NCI-H2029 (cell line): ENCODE measurements around the gene ANAPC2.
A peak's percentile ranks its signal among the peaks of the same experiment; 100 is the strongest.
"Not testable (repeated sequence)": the region's sequence is repeated elsewhere in the genome, so short reads cannot be mapped to it uniquely, and the experiment has no call there.

Source experiments
- DNase-seq: peaks from one replicate; lab custom pipeline; 2025; lab: John Stamatoyannopoulos, UW

Gene ANAPC2

DNA sequence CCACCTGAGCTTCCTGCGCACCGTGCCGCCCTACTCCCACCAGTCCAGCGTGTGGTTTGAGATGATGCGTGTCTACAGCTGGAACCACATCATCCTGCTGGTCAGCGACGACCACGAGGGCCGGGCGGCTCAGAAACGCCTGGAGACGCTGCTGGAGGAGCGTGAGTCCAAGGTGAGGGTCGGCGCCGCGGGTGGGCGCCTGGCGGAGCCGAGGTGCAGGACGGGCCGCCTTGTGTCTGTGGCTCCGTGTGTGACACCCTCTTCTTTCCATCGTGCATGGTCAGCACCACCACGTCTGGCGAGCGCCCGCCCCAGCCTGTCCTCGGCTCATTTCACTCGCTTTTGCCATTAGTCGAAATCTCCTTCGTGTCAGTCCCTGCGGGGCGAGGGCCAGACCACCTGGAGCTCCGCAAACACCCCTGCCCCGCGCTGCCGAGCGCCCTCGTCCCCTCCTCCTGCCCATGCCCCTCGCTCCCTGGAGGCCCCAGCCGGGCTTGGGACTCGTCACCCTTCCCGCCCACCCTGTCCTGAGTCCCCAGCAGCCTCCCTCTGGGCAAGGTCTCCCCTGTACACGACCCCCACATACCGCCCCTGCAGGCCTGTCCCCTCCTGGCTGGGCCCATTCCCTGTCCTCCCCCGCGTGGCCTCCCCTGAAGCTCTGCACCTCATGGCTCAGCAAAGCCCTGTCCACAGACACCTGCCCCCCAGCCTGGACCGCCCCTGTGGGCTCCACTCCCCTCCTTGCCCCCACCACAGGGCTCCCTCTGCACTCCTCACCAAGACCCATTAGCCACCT lies 42.4 kb downstream of the ANAPC2 start:
- DNase-seq: no peak

DNA sequence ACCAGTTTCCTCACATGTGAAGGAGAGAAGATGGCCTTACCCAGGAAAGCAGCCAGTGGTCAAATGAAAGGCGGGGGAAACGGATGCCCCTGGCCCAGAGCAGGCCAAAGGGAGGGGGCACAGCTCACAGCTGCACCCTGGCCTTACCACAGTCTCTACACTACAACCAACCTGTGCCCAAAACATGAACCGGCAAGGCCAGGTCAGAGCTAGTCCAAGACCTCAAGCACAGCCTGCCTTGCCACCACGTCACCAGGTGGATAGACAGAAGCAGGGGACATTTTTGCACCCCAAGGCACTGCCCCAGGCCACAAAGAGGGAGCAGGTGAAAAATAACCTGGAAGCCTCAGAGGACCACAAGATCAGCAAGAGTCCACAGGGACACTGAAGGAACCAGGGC lies 44.9 kb downstream of the ANAPC2 start:
- no peak for DNase-seq

DNA sequence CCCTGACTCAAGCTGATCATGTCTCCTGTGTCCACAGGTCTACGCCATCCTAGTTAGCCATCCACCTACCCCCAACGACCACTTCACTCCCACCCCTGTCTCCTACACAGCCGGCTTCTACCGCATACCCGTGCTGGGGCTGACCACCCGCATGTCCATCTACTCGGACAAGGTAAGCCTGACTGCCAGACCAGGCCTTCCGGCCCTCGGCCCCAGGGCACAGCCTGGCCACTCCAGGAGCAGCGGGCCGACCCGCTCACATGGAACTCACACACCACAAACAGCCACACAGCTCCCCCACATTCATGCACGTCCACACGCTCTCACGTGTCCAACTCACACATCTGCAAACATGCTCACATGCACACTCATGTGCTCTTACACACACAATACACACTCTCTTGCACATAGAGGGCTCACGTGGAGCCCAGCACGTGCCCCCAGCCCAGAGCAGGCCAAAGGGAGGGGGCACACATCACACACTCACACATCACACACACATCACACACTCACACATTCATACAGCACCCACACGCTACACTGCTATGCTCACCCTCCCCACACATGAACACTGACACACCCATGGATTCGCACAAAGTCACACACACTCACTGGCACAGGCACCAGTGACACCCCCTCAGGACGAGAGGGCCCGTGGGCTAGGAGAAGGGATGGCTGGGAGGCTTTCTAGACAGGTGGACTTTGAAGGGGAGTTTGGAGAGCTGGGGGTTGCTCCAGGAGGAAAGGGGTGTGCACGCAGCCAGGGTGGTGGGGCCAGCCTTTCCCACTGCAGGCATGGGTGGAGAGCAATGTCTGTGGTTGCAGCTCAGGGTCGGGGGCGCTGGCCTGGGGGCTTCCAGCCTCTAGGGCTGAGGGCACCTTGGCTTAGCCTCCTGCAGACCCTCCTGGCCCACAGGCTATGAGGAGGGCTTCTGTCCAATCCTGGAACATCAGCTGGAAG lies 46.1 kb downstream of the ANAPC2 start:
- no peak for DNase-seq

DNA sequence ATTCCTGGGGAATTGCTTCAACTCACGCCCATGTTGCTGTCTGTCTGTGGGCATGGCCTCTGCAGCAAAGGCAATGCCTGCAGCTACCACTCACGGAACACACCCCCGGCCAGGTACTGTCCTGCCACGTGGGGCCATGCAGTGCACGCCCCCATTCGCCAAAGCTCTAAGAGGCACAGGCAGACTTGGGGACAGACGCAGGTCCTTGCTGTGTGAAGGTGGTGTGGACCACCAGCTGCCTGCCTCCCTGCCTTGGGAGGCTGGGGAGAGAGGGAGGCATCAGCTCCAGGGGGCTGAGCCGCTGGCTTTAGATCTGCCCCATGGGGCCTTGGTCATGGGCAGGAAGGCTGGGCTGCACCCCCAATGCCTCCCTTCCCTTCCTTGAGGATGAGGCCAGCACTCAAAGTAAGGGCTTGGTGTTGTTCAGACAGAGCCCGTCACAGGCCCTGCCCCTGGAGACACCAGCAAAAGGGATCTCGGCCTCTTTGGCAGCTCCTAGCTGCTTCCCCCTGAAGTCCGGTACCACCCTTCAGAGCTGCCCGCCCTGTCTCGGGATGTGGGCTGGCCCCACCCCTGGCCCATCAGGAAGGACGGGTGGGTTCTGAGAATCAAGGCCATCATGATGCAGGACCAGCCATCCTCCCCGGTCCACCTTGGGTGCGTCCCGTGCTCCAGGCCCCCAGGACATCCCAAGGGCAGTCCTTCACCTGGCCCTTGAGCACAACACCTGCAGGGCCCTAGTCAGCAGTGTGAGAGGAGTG lies 47.1 kb downstream of the ANAPC2 start:
- no peak for DNase-seq

DNA sequence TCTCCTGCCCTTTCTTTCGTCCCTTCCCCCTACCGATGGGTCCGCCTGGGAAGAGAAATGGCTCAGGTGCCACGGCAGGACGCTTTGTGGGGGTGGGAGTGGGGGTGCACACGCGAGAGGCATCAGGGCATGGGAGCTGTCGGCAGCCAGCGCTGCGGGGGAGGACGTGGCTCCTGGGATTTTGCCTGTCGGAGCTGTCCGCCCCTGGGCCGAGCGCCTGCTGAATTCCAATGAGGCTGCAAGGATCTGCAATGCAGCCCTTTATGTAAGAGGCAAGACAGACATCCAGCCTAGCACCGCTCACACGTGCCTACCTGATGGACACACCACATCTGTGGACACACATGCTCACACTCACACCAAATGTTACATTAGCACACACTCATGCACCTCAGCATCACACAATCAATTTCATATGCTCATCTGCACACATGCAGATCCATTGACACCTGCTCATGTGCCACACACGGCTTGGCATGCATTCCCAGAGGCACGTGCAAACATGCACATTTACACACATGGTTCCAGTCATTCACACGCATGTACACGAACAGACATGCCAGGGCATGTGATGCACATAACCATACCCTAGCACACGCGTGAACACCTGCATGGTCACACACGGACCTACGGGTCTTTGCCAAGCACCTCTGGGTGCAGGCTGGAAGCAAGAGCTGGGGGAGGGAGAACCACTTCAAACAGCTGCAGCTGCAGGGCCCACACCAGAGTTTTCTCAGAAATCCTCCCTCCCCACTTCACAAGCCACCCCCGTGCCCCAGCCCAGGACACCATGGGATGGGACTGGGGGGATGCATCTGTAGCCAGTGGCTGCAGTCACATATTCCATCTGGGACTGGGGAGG lies 48.0 kb downstream of the ANAPC2 start:
- no peak for DNase-seq

DNA sequence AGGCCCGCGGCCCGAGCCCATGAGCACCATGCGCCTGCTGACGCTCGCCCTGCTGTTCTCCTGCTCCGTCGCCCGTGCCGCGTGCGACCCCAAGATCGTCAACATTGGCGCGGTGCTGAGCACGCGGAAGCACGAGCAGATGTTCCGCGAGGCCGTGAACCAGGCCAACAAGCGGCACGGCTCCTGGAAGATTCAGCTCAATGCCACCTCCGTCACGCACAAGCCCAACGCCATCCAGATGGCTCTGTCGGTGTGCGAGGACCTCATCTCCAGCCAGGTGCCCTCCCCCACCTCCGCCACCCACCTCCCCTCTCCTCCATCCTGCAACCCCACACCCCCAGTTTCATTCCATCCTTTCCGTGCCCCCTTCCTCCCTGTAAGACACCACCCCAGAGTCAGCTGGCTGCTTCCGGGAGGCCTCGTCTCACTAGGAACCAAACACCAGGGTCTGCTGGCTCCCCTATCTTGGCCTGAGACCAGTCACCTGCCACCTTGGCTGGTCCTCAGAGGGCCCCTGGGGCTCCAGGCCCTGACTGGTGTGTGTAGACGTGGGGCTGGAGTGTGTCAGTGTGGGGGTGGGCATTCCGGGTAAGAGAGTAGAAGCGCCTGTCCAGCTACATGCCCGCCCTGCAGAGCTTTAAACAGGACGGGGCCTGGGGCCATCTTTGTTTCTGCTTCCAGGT lies 48.8 kb downstream of the ANAPC2 start:
- DNase-seq: no peak

DNA sequence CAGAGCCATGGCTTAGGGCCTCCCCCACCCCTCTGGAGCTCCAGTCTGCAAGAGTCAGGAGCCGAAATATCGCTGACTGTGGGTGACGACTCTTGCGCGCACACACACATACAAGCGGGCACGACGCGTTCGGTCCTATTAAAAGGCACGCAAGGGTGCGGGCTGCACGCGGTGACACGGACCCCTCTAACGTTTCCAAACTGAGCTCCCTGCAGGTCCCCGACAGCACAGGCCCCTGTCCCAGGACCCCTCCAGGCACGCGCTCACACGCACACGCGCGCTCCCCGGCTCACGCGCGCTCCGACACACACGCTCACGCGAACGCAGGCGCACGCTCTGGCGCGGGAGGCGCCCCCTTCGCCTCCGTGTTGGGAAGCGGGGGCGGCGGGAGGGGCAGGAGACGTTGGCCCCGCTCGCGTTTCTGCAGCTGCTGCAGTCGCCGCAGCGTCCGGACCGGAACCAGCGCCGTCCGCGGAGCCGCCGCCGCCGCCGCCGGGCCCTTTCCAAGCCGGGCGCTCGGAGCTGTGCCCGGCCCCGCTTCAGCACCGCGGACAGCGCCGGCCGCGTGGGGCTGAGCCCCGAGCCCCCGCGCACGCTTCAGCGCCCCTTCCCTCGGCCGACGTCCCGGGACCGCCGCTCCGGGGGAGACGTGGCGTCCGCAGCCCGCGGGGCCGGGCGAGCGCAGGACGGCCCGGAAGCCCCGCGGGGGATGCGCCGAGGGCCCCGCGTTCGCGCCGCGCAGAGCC lies 49.5 kb downstream of the ANAPC2 start, which contains the start of gene GRIN1:
Gene GRIN1, plus strand, starts transcription at position 433 of the 746 bp plus-strand sequence. CDS start 333 bp downstream, outside the sequence.
- DNase-seq: no peak

DNA sequence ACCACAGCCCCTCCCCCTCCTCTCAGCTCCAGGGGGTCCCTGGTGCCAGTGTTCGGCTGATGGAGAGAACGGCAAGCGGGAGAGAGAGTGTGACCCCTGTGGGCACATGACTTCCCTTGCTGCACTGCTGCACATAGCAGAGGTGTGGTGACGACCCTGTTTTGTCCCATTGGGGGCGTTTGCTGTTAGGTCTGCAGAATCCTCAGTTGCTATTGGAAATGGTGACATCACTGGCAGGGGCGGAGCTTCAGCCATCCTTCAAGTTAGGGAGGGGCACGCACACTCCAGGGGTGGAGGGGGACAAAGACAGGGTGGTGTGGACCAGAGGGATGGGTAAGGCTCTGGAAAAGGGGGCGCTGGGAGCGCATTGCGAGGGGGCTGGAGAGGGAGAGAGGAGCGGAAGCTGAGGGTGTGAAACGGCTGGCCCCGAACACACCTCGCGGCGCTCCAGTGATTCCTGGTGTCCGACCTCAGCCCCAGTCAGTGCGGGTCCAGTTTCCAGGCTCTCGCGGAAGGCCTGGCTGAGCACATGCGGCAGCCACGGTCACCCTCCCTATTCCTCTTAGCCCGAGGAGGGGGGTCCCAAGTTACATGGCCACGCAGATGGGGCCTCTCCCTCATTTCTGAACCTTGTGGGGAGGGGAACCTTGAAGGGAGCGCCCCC lies 50.2 kb downstream of the ANAPC2 start:
- DNase-seq: no peak

DNA sequence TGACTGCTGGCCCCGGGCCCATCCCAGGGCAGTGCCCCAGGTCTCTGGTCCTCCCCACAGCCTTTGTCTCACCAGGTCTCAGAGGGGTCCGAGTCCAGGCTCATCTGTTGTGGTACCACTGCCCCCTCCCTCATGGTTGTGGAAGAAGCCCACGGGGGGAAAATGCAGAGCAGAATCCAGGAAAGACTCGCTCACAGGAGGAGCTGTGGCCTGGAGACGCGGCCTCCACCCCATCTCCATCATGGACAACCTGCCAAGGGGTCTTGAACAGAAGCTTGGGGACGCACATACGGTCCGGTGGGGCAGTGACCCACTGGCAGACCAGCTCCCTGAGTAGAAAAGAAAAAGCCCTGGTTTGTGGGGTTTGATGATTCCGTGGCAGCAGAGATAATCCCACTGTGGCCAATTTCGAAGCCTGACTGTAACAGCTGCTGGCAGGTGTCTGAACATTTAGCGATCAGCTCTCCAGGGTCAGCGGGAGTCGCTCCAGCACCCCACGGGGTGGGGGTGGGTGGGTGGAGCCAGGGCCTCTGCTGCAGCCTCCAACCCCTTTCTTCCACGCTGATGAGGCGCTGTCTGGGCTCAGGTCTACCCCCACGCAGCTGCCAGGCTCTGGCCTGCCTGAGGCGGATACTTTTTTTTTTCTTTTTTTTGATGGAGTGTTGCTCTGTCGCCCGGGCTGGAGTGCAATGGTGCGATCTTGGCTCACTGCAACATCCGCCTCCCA lies 51.3 kb downstream of the ANAPC2 start:
- no peak for DNase-seq

DNA sequence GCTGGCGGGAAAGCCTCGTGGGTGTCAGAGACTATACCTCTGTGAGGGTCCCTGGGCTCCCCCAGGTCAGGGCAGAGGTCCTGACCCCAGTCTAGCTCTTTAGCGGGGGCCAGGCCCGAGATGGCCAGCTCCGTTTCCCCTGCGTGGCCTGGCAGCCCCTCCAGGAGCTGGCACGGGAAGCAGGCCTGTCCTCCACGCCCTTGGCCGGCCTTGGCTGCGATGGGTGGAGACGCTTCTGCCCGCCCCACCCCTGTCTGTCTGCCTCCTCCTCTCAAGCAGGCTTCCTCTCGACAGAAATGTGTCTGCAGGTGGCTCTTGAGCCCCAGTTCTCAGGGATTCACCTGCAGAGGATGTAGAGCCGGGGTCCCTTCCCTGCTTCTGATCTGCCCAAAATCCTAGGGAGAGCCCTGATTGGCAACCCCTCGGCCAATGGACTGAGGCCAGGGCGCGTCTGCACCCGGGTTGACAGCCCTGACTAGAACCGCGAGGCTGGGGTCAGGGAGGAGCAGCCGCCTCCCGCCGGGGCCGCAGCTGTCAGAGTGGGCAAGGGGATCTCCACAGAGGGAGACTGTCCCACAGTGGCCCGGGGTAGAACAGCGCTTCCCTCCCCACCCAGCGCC lies 52.0 kb downstream of the ANAPC2 start:
- no peak for DNase-seq

DNA sequence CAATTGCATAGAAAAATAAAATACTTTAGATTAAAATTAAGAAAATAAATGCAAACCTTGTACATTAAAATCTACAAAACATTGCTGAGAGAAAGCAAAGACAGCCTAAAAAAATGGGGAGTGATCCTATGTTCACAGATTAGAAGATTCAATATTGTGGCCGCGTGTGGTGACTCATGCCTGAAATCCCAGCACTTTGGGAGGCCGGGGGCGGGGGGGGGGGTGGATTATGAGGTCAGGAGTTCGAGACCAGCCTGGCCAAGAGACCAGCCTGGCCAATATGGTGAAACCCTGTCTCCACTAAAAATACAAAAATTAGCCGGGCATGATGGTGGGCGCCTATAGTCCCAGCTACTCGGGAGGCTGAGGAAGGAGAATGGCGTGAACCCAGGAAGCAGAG lies 53.2 kb downstream of the ANAPC2 start:
- not testable (repeated sequence) for DNase-seq

DNA sequence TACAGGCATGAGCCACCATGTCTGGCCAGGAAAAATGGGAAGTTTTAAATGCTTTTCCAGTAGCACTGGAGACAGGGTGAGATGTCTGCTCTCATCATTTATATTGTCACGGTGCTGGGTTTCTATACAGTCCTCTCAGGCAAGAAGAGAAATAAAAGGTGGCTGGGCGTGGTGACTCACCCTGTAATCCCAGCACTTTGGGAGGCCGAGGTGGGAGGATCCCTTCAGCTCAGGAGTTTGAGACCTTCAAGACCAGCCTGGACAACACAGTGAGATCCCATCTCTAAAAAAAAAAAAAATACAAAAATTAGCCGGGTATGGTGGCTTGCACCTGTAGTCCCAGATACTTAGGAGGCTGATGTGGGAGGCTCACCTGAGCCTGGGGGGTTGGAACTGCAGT lies 54.2 kb downstream of the ANAPC2 start:
- DNase-seq: no peak

DNA sequence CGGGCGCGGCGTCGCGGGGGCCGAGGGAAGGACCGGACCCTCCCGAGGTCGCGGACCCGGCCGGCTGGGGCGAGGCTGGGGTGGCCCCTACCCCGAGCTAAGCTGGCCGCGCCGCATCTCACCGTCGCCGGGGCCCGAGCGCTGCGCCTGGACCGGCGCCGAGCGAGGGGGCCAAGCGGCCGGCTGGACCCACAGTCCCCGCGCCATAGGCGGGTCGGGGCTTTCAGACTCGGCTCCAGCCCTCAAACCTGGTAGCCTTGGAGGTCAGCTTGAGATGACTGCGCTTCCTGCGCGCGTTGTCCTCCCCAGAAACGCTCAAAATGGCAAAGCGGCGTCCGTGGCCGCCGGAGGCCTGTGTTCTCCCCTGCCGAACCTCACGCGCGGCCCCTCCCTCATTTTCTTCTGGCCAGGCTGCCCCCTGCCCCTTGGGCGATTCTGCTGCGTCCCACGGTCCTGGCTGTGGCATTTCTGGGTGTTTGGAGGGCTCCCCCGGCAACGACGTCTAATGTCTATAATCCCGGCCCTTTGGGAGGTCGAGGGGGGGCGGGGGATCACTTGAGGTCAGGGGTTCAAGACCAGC lies 58.1 kb downstream of the ANAPC2 start:
- no peak for DNase-seq

DNA sequence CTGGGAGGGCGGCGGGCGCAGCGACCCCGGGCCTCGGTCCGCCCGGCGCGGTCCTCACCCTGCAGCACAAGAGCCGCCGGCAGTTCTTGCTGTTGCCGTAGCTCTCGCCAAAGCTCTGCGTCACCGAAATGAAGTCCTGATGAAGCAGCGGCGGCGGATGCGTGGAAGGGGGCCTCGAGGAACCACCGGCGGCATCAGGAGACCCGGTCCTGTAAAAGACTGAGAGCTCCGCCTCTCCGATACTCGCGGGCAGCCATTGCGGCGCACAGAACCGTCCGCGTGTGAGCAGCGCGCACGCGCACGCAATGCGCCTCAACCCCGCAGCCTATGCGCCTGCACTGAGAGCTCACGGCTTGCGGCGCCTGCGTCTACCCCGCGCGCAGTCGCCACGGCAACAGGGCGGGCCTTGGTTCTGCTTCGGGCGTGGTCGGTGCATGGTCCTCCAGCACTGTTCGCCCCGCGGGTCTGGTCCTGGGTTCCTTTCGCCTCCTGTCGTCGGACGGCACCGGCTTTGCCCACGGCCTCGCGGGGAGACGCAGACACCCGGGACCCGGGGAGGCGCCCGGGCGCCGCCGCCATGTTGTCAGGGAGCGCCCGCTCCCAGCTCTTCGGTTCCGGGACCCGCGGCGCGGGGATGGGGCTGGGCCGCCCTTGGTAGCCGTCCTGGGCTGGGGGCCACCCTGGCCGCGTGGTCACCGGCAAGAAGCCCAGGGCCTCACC lies 58.7 kb downstream of the ANAPC2 start:
- peak; percentile 88 for DNase-seq

DNA sequence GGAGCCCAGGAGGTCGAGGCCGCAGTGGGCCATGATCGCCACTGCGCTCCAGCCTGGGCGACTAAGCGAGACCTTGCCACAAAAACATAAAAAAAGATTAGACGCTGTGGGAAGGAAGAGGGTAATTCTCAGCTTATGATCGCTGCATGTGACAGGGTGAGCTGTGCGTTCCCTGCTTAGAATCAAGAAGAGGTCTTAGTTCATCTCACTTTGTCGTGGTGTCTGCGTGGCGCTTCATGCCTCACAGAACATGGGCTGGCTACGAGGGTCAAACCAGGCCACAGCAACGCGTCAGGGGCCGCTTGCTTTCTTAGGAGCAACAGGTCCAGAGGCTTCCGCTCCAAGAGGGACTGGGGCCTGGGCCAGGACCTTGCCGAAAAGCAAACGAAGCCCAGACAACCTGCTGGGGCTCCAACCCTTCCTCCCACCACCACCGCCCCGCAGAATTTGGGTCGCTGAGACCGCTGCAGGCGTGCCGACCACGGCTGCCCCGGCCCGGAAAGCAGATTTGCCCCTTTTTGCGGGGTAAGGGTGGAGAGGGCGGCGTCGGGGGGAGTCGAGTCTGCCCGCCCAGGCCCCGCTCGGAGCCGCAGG lies 59.4 kb downstream of the ANAPC2 start:
- DNase-seq: no peak

DNA sequence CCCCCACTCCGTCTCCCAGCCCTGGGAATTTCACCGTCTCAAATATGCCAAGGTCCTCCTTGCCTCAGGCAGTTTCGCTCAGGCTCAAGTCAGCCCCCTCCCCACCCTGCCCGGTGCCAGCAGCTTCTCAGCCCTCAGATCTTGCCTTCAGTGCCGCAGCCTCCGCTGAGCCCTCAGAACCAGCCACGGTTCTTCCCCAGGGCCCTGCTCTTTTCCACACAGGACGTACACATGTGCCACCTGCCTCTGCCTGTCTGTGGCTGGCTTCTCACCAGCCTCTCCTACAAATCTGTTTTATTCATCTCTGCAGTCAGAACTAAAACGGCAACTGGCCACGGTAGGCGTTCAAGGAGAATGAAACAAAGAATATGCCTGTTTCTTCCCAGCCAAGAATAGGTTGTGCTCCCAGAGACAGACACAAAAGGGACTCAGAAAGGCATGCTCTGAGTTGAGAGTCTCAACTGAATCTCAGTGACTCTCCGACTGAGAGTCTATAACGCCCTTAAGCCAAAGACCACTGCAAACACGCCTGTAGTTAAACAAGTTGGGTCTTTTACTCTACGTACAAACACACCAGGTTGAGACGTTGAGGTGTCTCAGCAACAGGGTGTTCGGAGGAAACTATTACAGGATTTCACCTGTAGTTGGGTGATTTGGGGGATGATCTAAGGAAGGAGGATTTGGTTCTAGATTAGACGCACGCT lies 60.0 kb downstream of the ANAPC2 start:
- DNase-seq: no peak
